B cell (primary cell): Measurements from ENCODE around the gene TPI1.
A peak's percentile ranks its signal among the peaks of the same experiment; 100 is the strongest.

Experiments used
- CTCF ChIP-seq: fragments of 200-600 bp; IDR thresholded peaks from one replicate; pipeline ENCODE4 v1.8.0; 2022; ENCODE audit warnings: antibody characterized with exemption, mild to moderate bottlenecking
- EZH2 ChIP-seq: IDR thresholded peaks from 2 replicates; pipeline ENCODE4 v1.6.1; 2012; ENCODE audit warnings: borderline replicate concordance, low read depth, mild to moderate bottlenecking, moderate library complexity, low read length; ENCODE audit not compliant: insufficient read depth, poor library complexity, severe bottlenecking

GRCh38 chr12:6869049-6870021 is 2.0 kb downstream of the TPI1 start:
- TF ChIP-seq CTCF (peak; percentile 94), EZH2 (no peak)
